ENCODE data around the gene HMOX1.
A peak's percentile ranks its signal among the peaks of the same experiment; 100 is the strongest.

The HMOX1 gene

DNA sequence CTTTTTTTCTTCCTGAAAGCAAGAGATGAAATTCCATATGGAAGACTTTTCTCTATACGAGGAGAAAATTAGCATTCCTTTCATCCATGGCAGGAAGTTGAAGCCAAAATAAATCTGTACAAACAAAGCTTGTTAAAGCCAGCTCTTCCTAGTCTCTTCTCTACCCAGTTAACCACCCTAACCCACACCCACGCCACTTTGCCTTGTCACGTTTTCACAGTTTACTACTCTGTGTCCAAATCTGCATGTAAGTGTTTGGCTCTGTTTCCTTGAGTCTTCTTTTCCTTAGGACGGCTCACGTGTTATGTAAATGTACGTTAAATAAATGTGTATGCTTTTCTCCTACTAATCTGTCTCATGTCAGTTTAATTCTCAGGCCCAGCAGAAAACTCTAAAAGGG, 7.1 kb upstream of the HMOX1 start:
- no peak for DNase-seq (ENCODE audit: insufficient read length)
- FAIRE-seq = no peak
- TF ChIP-seq TAF1 (IDR thresholded peaks at IDR 0.05; ENCODE audit: borderline replicate concordance, low read depth, low read length) = no peak
- TF ChIP-seq POLR2A (IDR thresholded peaks at IDR 0.05; ENCODE audit: low read depth, low read length) = no peak
- no peak for TF ChIP-seq POLR2AphosphoS5 (IDR thresholded peaks at IDR 0.05; ENCODE audit: low read depth, low read length)

DNA sequence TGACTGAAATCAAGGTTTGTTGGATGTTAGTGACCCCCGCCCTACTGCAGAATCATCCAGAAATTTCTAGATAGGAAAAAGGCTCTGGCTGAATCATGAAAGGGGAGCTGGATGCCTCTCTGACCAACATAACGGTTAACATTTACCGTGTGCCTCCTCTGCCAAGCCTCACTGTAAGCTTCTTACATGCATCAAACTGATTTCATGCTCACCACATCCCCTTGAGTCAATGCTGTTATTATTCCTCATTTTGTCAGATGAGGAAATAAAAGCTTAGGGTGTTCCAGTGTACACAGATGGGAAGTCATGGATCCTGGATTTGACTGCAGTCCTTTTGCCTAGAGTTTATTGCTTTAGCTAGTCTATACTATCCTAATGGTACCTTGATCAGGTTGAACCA, 5.9 kb upstream of the HMOX1 start:
- no peak for DNase-seq (ENCODE audit: insufficient read length)
- no peak for FAIRE-seq
- TF ChIP-seq TAF1 (IDR thresholded peaks at IDR 0.05; ENCODE audit: borderline replicate concordance, low read depth, low read length) = no peak
- no peak for TF ChIP-seq POLR2A (IDR thresholded peaks at IDR 0.05; ENCODE audit: low read depth, low read length)
- no peak for TF ChIP-seq POLR2AphosphoS5 (IDR thresholded peaks at IDR 0.05; ENCODE audit: low read depth, low read length)

DNA sequence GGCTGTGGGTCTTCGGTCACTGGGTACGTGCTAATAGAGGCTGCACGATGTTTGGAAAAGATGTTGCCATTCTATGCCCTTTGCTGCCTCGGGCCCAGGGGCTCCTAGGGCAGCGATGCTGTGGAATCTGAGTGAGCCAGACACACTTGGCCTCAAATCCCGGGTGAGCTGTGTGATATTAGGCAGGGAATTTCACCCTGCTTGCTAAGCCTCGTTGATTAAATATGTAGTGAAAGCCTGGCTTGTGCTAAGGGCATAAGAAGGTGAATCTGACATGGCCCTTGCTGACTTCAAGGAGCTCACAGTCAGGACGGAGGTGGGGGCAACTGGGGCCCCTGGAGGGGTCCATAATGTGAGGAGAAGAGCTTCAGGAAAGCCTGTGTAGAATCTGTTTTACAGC, 5.4 kb upstream of the HMOX1 start:
- DNase-seq (ENCODE audit: insufficient read length) = no peak
- TF ChIP-seq TAF1 (IDR thresholded peaks at IDR 0.05; ENCODE audit: borderline replicate concordance, low read depth, low read length) = no peak
- TF ChIP-seq POLR2A (IDR thresholded peaks at IDR 0.05; ENCODE audit: low read depth, low read length) = no peak
- no peak for TF ChIP-seq POLR2AphosphoS5 (IDR thresholded peaks at IDR 0.05; ENCODE audit: low read depth, low read length)
- no peak for FAIRE-seq

DNA sequence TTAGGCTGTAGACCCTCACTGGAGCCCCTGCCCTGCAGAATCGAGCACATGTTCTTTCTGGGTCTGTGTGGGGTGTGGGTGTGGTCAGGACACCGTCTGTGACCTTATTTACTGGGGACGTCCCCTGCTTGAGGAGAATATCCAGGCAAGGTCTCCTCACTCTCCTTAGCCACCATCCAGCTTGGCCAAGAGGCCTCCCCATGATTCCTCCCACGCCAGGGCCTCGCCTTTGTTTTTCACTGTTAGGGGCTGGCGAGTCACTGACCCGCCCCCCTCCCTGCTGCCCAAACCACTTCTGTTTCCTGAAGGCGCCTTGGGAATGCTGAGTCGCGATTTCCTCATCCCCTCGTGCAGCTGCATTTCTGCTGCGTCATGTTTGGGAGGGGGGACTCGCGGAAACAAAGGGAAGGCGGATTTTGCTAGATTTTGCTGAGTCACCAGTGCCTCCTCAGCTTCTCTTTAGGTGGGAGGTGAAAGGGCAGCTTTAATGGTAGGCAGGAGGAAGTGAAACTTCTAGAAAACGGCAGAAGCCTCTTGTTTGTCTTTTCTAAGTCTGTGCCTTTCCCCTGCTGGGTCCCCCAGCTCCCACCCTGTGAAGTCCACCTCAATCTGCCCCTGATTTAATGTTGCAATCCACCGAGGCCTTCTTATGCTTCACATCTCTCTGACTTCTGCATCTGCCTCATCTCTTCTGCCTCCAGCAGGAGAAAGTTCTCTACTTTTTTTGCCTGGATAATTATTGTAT, 4.0 kb upstream of the HMOX1 start:
- FAIRE-seq (peak; percentile 78), DNase-seq (ENCODE audit: insufficient read length) (peak; percentile 63)
- TF ChIP-seq POLR2A (IDR thresholded peaks at IDR 0.05; ENCODE audit: low read depth, low read length) = peak; percentile 24; the same call in 1 of the 2 replicates
- 0 out of 2 replicates have a peak, but pooled peaks have one; percentile 13 for TF ChIP-seq TAF1 (IDR thresholded peaks at IDR 0.05; ENCODE audit: borderline replicate concordance, low read depth, low read length)
- no peak for TF ChIP-seq POLR2AphosphoS5 (IDR thresholded peaks at IDR 0.05; ENCODE audit: low read depth, low read length)

DNA sequence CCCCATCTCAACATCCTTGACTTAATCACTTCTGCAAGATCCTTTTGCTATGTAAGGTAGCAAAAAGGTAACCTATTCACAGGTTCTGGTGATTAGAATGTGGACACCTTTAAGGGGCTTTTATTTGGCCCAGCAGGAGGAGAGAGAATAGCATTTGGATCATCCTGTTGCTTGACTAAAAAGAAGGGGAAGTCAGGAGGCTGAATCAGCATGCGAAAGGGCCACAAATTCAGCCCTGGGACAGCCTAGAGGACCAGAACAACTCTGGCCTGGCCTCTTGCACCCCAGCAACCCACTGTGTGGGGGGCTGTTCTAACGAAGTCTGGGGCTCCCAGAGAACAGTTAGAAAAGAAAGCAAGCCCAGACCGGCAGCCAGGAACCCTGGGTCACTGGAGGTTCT, 3.2 kb upstream of the HMOX1 start:
- no peak for DNase-seq (ENCODE audit: insufficient read length)
- TF ChIP-seq POLR2A (IDR thresholded peaks at IDR 0.05; ENCODE audit: low read depth, low read length) (no peak), TAF1 (IDR thresholded peaks at IDR 0.05; ENCODE audit: borderline replicate concordance, low read depth, low read length) (no peak), POLR2AphosphoS5 (IDR thresholded peaks at IDR 0.05; ENCODE audit: low read depth, low read length) (no peak)
- no peak for FAIRE-seq

DNA sequence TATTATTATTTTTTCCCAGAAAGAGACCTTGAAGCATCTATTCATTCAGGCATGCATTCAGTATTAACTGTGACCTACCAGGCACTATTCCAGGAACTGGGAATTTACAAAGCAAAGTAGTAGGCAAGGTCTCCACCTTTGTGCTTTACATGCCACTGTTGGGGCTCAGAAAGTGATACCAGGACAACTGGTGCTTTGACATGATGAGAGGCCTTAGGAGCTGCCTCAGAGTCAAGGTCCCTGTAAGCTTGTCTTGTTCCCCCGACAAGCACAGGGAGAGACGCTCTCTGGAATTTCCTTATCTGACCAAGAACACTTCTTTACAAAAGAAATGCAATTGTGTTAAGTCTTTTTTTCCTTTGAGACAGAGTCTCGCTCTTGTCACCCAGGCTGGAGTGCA, 2.3 kb upstream of the HMOX1 start:
- no peak for FAIRE-seq

DNA sequence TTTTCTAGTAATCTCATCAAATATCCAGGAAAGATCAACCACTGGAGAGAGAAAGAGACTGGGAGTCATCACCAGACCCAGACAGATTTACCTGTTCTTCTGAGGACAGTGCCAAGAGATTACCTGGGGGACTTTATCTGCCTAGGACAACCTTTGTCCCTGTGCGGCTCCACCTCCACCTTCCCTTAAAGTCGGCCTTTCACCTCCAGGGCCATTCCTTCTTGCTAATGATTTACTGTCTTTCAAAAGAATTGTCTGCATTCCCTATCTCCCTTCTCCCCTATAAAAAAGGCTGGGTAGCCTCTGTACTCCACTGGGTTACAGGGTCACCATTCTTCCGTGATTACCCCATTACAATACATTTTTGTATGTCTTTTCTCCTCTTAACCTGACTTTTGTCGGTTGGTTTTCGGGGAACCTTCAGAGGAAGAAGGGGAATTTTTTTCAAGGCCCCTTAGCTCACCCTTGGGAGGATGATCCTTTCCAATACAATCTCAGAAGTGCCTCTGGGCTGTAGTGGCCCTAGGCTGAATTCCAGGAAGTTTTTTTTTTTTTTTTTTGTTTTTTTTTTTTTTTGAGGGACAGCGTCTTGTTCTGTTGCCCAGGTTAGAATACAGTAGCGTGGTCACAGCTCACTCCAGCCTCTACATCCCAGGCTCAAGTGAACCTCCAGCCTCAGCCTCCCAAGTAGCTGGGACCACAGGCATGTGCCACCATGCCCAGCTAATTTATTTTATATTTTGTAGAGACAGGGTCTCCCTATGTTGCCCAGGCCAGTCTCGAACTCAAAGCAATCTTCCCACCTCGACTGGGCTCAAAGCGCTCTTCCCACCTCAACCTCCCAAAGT, 1.5 kb upstream of the HMOX1 start:
- DNase-seq (ENCODE audit: insufficient read length) (no peak), FAIRE-seq (no peak)
- no peak for TF ChIP-seq POLR2A (IDR thresholded peaks at IDR 0.05; ENCODE audit: low read depth, low read length)
- no peak for TF ChIP-seq TAF1 (IDR thresholded peaks at IDR 0.05; ENCODE audit: borderline replicate concordance, low read depth, low read length)
- TF ChIP-seq POLR2AphosphoS5 (IDR thresholded peaks at IDR 0.05; ENCODE audit: low read depth, low read length) = no peak

More for the DNA sequence above, 2.3 kb upstream of the HMOX1 start:
- no peak for TF ChIP-seq TAF1 (IDR thresholded peaks at IDR 0.05; ENCODE audit: borderline replicate concordance, low read depth, low read length)
- TF ChIP-seq POLR2AphosphoS5 (IDR thresholded peaks at IDR 0.05; ENCODE audit: low read depth, low read length) = no peak
- TF ChIP-seq POLR2A (IDR thresholded peaks at IDR 0.05; ENCODE audit: low read depth, low read length) = no peak
- no peak for DNase-seq (ENCODE audit: insufficient read length)

DNA sequence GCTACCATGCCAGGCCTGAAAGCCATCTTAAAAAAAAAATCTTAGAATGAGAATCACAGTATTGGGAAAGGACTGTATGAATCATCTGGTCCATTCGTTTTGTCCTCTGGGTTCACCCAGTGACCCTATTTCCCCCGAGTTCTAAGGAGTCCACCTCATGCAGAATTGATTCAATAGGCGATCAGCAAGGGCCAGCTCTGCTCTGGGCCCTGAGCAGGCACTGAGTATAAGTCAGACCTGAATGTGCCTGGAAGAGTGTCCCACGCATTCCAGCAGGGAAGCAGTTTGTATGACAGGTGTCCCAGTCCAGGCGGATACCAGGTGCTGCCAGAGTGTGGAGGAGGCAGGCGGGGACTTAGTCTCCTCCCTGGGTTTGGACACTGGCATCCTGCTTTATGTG, 883 bp upstream of the HMOX1 start:
- DNase-seq (ENCODE audit: insufficient read length) (no peak), FAIRE-seq (no peak)
- TF ChIP-seq TAF1 (IDR thresholded peaks at IDR 0.05; ENCODE audit: borderline replicate concordance, low read depth, low read length) = no peak
- no peak for TF ChIP-seq POLR2AphosphoS5 (IDR thresholded peaks at IDR 0.05; ENCODE audit: low read depth, low read length)
- no peak for TF ChIP-seq POLR2A (IDR thresholded peaks at IDR 0.05; ENCODE audit: low read depth, low read length)

DNA sequence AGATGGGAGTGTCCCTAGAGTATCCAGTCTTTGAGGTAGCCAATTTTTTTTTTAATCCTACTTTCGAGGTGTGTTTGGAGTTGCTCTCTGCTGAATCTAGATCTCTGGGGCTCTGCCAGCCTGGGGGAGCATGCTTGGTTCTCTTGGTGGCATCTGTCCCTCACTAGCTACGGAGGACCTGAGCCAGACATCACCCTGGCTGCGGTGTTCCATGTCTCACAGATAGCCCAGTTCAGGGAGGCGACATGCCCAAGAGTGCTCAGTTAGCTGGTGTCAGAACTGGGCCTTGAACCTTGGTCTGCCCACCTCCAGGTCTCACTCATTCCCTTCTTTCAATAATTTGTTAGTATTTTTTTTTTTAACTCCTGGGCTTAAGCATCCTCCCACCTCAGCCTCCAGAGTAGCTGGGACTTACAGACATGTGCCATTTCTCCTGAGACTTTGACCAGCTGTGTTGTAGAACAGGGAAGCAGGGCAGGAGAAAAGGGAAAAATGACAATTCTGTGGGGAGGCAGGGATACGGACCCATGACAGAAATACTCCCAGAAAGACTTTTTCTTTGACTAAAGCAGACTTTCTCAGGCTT, 621 bp downstream of the HMOX1 start:
- TF ChIP-seq POLR2A (IDR thresholded peaks at IDR 0.05; ENCODE audit: low read depth, low read length) = no peak
- TF ChIP-seq TAF1 (IDR thresholded peaks at IDR 0.05; ENCODE audit: borderline replicate concordance, low read depth, low read length) = no peak
- TF ChIP-seq POLR2AphosphoS5 (IDR thresholded peaks at IDR 0.05; ENCODE audit: low read depth, low read length) = no peak
- no peak for FAIRE-seq
- DNase-seq (ENCODE audit: insufficient read length) = no peak

DNA sequence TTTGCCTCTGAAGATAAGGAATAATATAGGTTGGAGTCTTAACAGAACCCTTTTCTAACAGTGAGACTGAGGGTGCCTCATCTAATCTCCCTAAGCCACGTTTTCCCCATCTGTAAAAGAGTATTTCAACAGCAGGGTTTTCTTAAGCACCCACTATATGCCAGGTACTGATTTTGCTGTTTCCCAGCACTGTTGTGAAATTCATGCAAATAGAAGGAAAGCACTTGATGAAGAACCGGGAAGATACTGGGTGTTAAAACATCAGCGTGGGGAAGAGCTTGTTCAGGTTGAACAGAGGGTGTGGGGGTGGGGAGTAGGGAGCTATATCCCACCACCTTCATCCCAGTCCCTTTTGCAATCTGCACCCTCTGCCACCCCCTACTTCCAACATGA, 2.8 kb downstream of the HMOX1 start:
- no peak for TF ChIP-seq TAF1 (IDR thresholded peaks at IDR 0.05; ENCODE audit: borderline replicate concordance, low read depth, low read length)
- DNase-seq (ENCODE audit: insufficient read length) = no peak
- no peak for FAIRE-seq

DNA sequence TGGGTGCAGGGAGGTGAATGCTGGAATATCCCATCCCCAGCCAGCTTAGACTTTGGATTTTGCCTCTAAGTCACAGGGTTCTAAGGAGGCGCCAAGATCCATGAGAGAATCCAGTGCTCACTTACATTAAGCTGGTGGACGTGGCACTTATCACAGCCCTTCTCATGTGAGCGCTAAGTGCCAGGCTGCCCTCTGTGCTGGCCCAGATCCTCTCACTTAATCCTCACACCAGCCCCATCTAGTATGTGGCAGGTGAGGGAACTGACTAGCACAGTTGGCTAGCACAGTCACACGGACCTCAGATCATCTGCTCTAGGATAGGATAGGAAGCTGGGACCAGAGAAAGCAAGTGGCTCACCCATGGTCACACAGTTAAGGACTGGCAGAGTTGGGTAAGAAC, 3.6 kb downstream of the HMOX1 start:
- FAIRE-seq (peak; percentile 58), DNase-seq (ENCODE audit: insufficient read length) (no peak)
- TF ChIP-seq POLR2A (IDR thresholded peaks at IDR 0.05; ENCODE audit: low read depth, low read length) (no peak), TAF1 (IDR thresholded peaks at IDR 0.05; ENCODE audit: borderline replicate concordance, low read depth, low read length) (no peak), POLR2AphosphoS5 (IDR thresholded peaks at IDR 0.05; ENCODE audit: low read depth, low read length) (no peak)
